HepG2 (cell line): ENCODE data around the gene HSD17B2. TPM values are rescaled to one million over a fixed set of nuclear protein-coding genes. Genes with fewer than 3 reads are reported as not detected.

Experiments used
- ATF2 ChIP-seq: sonication (generic); formaldehyde crosslinking; IDR thresholded peaks from 2 replicates; pipeline ENCODE4 v1.4.0; 2020; ENCODE audit warnings: missing genetic modification reagents
- ATF4 ChIP-seq, 2 experiments: fragments of 450-650 bp in 1 of 2; sonication (generic) in 1 of 2; formaldehyde crosslinking; IDR thresholded peaks; 2 replicates each; pipeline versions ENCODE4 v1.5.0 to v1.8.0; 2020 to 2022; ENCODE audit warnings: mild to moderate bottlenecking in 1 of 2, missing genetic modification reagents in 1 of 2
- CREB1 ChIP-seq, 2 experiments: fragments of 450-650 bp in 1 of 2; IDR thresholded peaks; 2 replicates each; pipeline ENCODE4 v1.6.1; 2016 to 2017; ENCODE audit warnings: control low read depth in 1 of 2, mild to moderate bottlenecking in 1 of 2, missing compliant biosample characterization in 1 of 2, missing genetic modification characterization in 1 of 2
- ETV6 ChIP-seq: sonication (generic); formaldehyde crosslinking; conservative IDR thresholded peaks from 2 replicates; pipeline ENCODE4 v1.4.0; 2020; ENCODE audit warnings: missing genetic modification reagents
- FOXO1 ChIP-seq: sonication (generic); formaldehyde crosslinking; IDR thresholded peaks from 2 replicates; pipeline ENCODE4 v1.4.0; 2020; ENCODE audit warnings: missing genetic modification reagents
- FOXP1 ChIP-seq, 2 experiments: fragments of 450-650 bp in 1 of 2; IDR thresholded peaks; 2 replicates each; pipeline ENCODE4 v1.6.1; 2017 to 2018; ENCODE audit warnings: antibody characterized with exemption in 1 of 2
- GPBP1L1 ChIP-seq: sonication (generic); formaldehyde crosslinking; IDR thresholded peaks from 2 replicates; pipeline ENCODE4 v1.5.0; 2020; ENCODE audit warnings: mild to moderate bottlenecking, missing genetic modification reagents
- HNRNPLL ChIP-seq: fragments of 200-400 bp; formaldehyde crosslinking; IDR thresholded peaks from 2 replicates; pipeline ENCODE4 v1.6.1; 2017; ENCODE audit warnings: mild to moderate bottlenecking, low read depth, low read length; ENCODE audit not compliant: poor library complexity, severe bottlenecking
- ISX ChIP-seq: sonication (generic); formaldehyde crosslinking; conservative IDR thresholded peaks from 2 replicates; pipeline ENCODE4 v1.5.0; 2020; ENCODE audit warnings: missing genetic modification reagents
- KLF16 ChIP-seq, 2 experiments: sonication (generic) in 1 of 2; formaldehyde crosslinking in 1 of 2; IDR thresholded peaks; 2 replicates each; pipeline versions ENCODE4 v1.6.1 to v1.8.0; 2016 to 2023; ENCODE audit warnings: missing genetic modification reagents in 2 of 2, missing compliant biosample characterization in 1 of 2
- PITX1 ChIP-seq: sonication (generic); formaldehyde crosslinking; IDR thresholded peaks from 2 replicates; pipeline ENCODE4 v1.5.1; 2020; ENCODE audit warnings: mild to moderate bottlenecking, missing genetic modification reagents
- REPIN1 ChIP-seq: sonication (generic); formaldehyde crosslinking; IDR thresholded peaks from 2 replicates; pipeline ENCODE4 v1.8.0; 2022; ENCODE audit warnings: missing genetic modification reagents, low read depth, mild to moderate bottlenecking, borderline replicate concordance
- RXRB ChIP-seq: IDR thresholded peaks from 2 replicates; pipeline ENCODE4 v1.6.1; 2016; ENCODE audit warnings: borderline replicate concordance, missing genetic modification reagents, missing compliant biosample characterization
- SOX6 ChIP-seq, 2 experiments: fragments of 450-650 bp in 1 of 2; sonication (generic) in 1 of 2; formaldehyde crosslinking in 1 of 2; IDR thresholded peaks; 2 replicates each; pipeline versions ENCODE4 v1.4.0 to v1.6.1; 2017 to 2020; ENCODE audit warnings: antibody characterized with exemption in 1 of 2, mild to moderate bottlenecking in 1 of 2, missing genetic modification reagents in 1 of 2
- THAP7 ChIP-seq: sonication (generic); formaldehyde crosslinking; IDR thresholded peaks from 2 replicates; pipeline ENCODE4 v1.8.1; 2023; ENCODE audit warnings: mild to moderate bottlenecking, missing genetic modification reagents
- THAP9 ChIP-seq: sonication (generic); formaldehyde crosslinking; IDR thresholded peaks from 2 replicates; pipeline ENCODE4; 2020; ENCODE audit warnings: missing genetic modification reagents, mild to moderate bottlenecking, borderline replicate concordance
- ZMYM2 ChIP-seq: sonication (generic); formaldehyde crosslinking; IDR thresholded peaks from 2 replicates; pipeline ENCODE4 v1.8.0; 2022; ENCODE audit warnings: mild to moderate bottlenecking, missing genetic modification reagents
- ZNF251 ChIP-seq: sonication (generic); formaldehyde crosslinking; IDR thresholded peaks from 2 replicates; pipeline ENCODE4 v1.9.0; 2021; ENCODE audit warnings: mild to moderate bottlenecking, missing genetic modification reagents
- ZNF263 ChIP-seq: sonication (generic); formaldehyde crosslinking; IDR thresholded peaks from 2 replicates; pipeline ENCODE4 v1.4.0; 2020; ENCODE audit warnings: missing genetic modification reagents
- ZNF547 ChIP-seq: sonication (generic); formaldehyde crosslinking; IDR thresholded peaks from 2 replicates; pipeline ENCODE4 v1.5.1; 2020; ENCODE audit warnings: mild to moderate bottlenecking, missing genetic modification reagents
- ZNF652 ChIP-seq: IDR thresholded peaks from 2 replicates; pipeline ENCODE4 v1.6.1; 2016; ENCODE audit warnings: low read depth, borderline replicate concordance
- ZNF850 ChIP-seq: sonication (generic); formaldehyde crosslinking; conservative IDR thresholded peaks from 2 replicates; pipeline ENCODE4 v1.9.0; 2021; ENCODE audit warnings: mild to moderate bottlenecking, missing genetic modification reagents
- polyA plus RNA-seq, 8 experiments: library from polyadenylated mRNA; depleted of rRNA in 3 of 8; stranded (reverse) in 7 of 8; unstranded in 1 of 8; fragments of >200 nt; fragmentation: Illumina TruSeq in 4 of 8; extraction: Trizol in 4 of 8; gene quantifications; 2 replicates each; pipeline versions ENCODE4 v1.2.1 to v1.2.3, GENCODE V29; 2011 to 2016; ENCODE audit warnings: low read depth in 4 of 8, missing spikeins in 1 of 8, mixed read lengths in 1 of 8; ENCODE audit not compliant: insufficient read depth in 1 of 8
- total RNA-seq, 5 experiments: library from RNA; depleted of rRNA; stranded (reverse); fragments of >200 nt; fragmentation: Illumina TruSeq; extraction: Trizol; gene quantifications; 2 replicates each; pipeline ENCODE4 v1.2.3, GENCODE V29; 2016; ENCODE audit warnings: low read depth in 1 of 5

HSD17B2 gene
- total and polyA plus RNA-seq, 2 of the 13 experiments (the other 11 are each of a cell fraction or from before 2014, with no cell fraction given) = 26.3 to 69.3 TPM

GRCh38 chr16:82062645-82063058 lies 27.6 kb downstream of the HSD17B2 start (continued):
- TF ChIP-seq ATF2 (no peak), ISX (no peak), GPBP1L1 (CRISPR knock-in tag) (no peak), ZNF251 (CRISPR knock-in tag) (no peak), FOXP1 (IDR thresholded peaks at IDR 0.05) (0 out of 2 replicates have a peak, but pooled peaks have one; percentile 9), FOXP1 (CRISPR knock-in tag; IDR thresholded peaks at IDR 0.05) (peak; percentile 92), ZNF850 (CRISPR knock-in tag) (no peak), ETV6 (no peak), FOXO1 (CRISPR knock-in tag) (peak; percentile 84; the same call in 1 of the 2 replicates), ZNF652 (CRISPR knock-in tag) (0 out of 2 replicates have a peak, but pooled peaks have one; percentile 35), KLF16 (CRISPR knock-in tag; IDR thresholded peaks at IDR 0.05) (peak in 1 of 2 experiments; percentile 81; a peak in 1 of 4 replicates), CREB1 (IDR thresholded peaks at IDR 0.05) (peak; percentile 89), CREB1 (CRISPR knock-in tag; IDR thresholded peaks at IDR 0.05) (peak; percentile 65), ATF4 (CRISPR knock-in tag; IDR thresholded peaks at IDR 0.05) (peak in 1 of 2 experiments; percentile 72; a peak in 1 of 4 replicates), THAP7 (peak; percentile 81; the same call in 1 of the 2 replicates), ZNF263 (no peak), ZNF547 (CRISPR knock-in tag) (no peak), RXRB (CRISPR knock-in tag) (peak; percentile 52), HNRNPLL (no peak), REPIN1 (CRISPR knock-in tag) (no peak), SOX6 (IDR thresholded peaks at IDR 0.05) (no peak), SOX6 (CRISPR knock-in tag; IDR thresholded peaks at IDR 0.05) (peak; percentile 84), THAP9 (CRISPR knock-in tag) (no peak), ZMYM2 (no peak), PITX1 (peak; percentile 73)
